ENCODE data around the gene LRRC71. TPM values are rescaled to one million over a fixed set of nuclear protein-coding genes. Genes with fewer than 3 reads are reported as not detected.

The LRRC71 gene
- total and polyA plus RNA-seq, 8 donors: 0.30 to 0.59 TPM; not detected in 6

GRCh38 chr1:156970017-156970416 is 49.6 kb downstream of the LRRC71 start:
- Histone ChIP-seq H3K9me3 (no peaks in the 10 kb centered on the region), H3K4me3 (no peak overlapping the region), H3K27me3 (no peaks in the 10 kb centered on the region), H3K27ac (no peak overlapping the region), H3K36me3 (peaks cover 0 to 34% (median 0%) of the 10 kb centered on the region in 3 donors), H3K4me1 (no peaks in the 10 kb centered on the region)
- no peak for ATAC-seq
- TF ChIP-seq CTCF (IDR thresholded peaks at IDR 0.05): no peak
- DNase-seq: no peak
- 88 to 91% methylated on average over 3 of the region's 3 CpGs for WGBS, 2 donors
- FAIRE-seq: no peak
- intact Hi-C loops (cut with DNase I): no loop called here

GRCh38 chr1:156973417-156973816 is 53.0 kb downstream of the LRRC71 start:
- FAIRE-seq (no peak), ATAC-seq (no peak), DNase-seq (no peak)
- Histone ChIP-seq H3K36me3 (peaks cover 0 to 40% (median 13%) of the 10 kb centered on the region in 3 donors), H3K4me1 (no peaks in the 10 kb centered on the region), H3K9me3 (no peaks in the 10 kb centered on the region), H3K27me3 (no peaks in the 10 kb centered on the region), H3K27ac (no peak overlapping the region), H3K4me3 (no peak overlapping the region)
- 95% methylated on average over 2 of the region's 2 CpGs for WGBS, 2 donors
- TF ChIP-seq CTCF (IDR thresholded peaks at IDR 0.05): no peak
- intact Hi-C loops (cut with DNase I): no loop called here

- Histone ChIP-seq H3K4me3 (no peak overlapping the region), H3K27ac (no peak overlapping the region), H3K9me3 (no peaks in the 10 kb centered on the region), H3K27me3 (no peaks in the 10 kb centered on the region), H3K36me3 (peaks cover 0 to 39% (median 13%) of the 10 kb centered on the region in 3 donors), H3K4me1 (no peaks in the 10 kb centered on the region)
- ATAC-seq: no peak
- WGBS, 2 donors: 83 to 85% methylated on average over 2 of the region's 2 CpGs
- TF ChIP-seq CTCF (IDR thresholded peaks at IDR 0.05): no peak
- no peak for FAIRE-seq
- intact Hi-C loops (cut with DNase I): no loop called here
- no peak for DNase-seq
Observed at GRCh38 chr1:156975084-156975483, 54.7 kb downstream of the LRRC71 start.

- H3K36me3 ChIP-seq: peaks cover 0 to 24% (median 20%) of the 10 kb centered on the region in 3 donors
Observed at GRCh38 chr1:156980551-156980950, 60.1 kb downstream of the LRRC71 start.

More at GRCh38 chr1:156980551-156980950, 60.1 kb downstream of the LRRC71 start:
- peak in 2 of 4 donors; percentile 45 to 53 for ATAC-seq
- TF ChIP-seq CTCF (IDR thresholded peaks at IDR 0.05): no peak
- no peaks in the 10 kb centered on the region for H3K9me3 ChIP-seq
- H3K4me1 ChIP-seq: no peaks in the 10 kb centered on the region
- H3K27me3 ChIP-seq: no peaks in the 10 kb centered on the region
- intact Hi-C loops (cut with DNase I): no loop called here
- DNase-seq: no peak
- H3K4me3 ChIP-seq: no peak overlapping the region
- no peak overlapping the region for H3K27ac ChIP-seq
- WGBS, 2 donors: 7 to 8% methylated on average over 4 of the region's 4 CpGs
- FAIRE-seq: no peak

Small RNA genes within 50 kb of the gene (microRNA-seq; reads per million reads assigned to microRNA genes)
- gene MIR765: 0.39 to 0.59 reads per million in 2 donors

Other genes starting within 250 kb of the LRRC71 start
- 1 to 10 TPM; 1.1 to 7.6 (median 3.4) TPM for gene NES, start 243.2 kb upstream of the LRRC71 start, total RNA-seq
- 1 to 10 TPM; 3.5 to 7.0 TPM for gene NES, start 243.2 kb upstream of the LRRC71 start, polyA plus RNA-seq
- gene CRABP2, start 215.0 kb upstream of the LRRC71 start, total RNA-seq: 1 to 10 TPM in 3 of 6 donors, under 1 TPM in 3; 0.38 to 5.0 (median 1.2) TPM
- gene CRABP2, start 215.0 kb upstream of the LRRC71 start, polyA plus RNA-seq: 1 to 10 TPM; 3.3 to 4.0 TPM
- gene METTL25B, start 192.2 kb upstream of the LRRC71 start, total RNA-seq: 10 to 100 TPM; 16.8 to 22.6 (median 18.2) TPM
- gene METTL25B, start 192.2 kb upstream of the LRRC71 start, polyA plus RNA-seq: 10 to 100 TPM; 56.0 to 64.9 TPM
- gene ISG20L2, start 191.9 kb upstream of the LRRC71 start, total RNA-seq: 10 to 100 TPM in 3 of 6 donors, 1 to 10 TPM in 3; 7.7 to 13.2 (median 9.6) TPM
- 1 to 10 TPM; 5.2 to 8.8 TPM for gene ISG20L2, start 191.9 kb upstream of the LRRC71 start, polyA plus RNA-seq
- gene MRPL24, start 179.5 kb upstream of the LRRC71 start, total RNA-seq: 10 to 100 TPM; 39.8 to 57.8 (median 43.6) TPM
- 10 to 100 TPM; 64.5 to 68.6 TPM for gene MRPL24, start 179.5 kb upstream of the LRRC71 start, polyA plus RNA-seq
- gene HDGF, start 169.0 kb upstream of the LRRC71 start, total RNA-seq: 100 to 1,000 TPM in 1 of 6 donors, 10 to 100 TPM in 5; 43.5 to 112 (median 64.2) TPM
- 10 to 100 TPM; 58.5 to 87.4 TPM for gene HDGF, start 169.0 kb upstream of the LRRC71 start, polyA plus RNA-seq
- gene PRCC, start 153.1 kb upstream of the LRRC71 start, total RNA-seq: 10 to 100 TPM; 18.5 to 34.7 (median 20.3) TPM
- gene PRCC, start 153.1 kb upstream of the LRRC71 start, polyA plus RNA-seq: 10 to 100 TPM; 31.4 to 41.6 TPM
- 1 to 10 TPM in 2 of 6 donors, under 1 TPM in 4; 0.16 to 1.5 (median 0.71) TPM for gene SH2D2A, start 103.8 kb upstream of the LRRC71 start, total RNA-seq
- 1 to 10 TPM in 1 of 2 donors, under 1 TPM in 1; 0.40 to 1.3 TPM for gene SH2D2A, start 103.8 kb upstream of the LRRC71 start, polyA plus RNA-seq
- gene INSRR, start 61.5 kb upstream of the LRRC71 start, total RNA-seq: under 1 TPM; 0.03 to 0.47 (median 0.09) TPM
- under 1 TPM; 0.94 to 0.99 TPM for gene INSRR, start 61.5 kb upstream of the LRRC71 start, polyA plus RNA-seq
- gene NTRK1, start 59.8 kb upstream of the LRRC71 start, total RNA-seq: under 1 TPM; 0.20 to 0.79 (median 0.35) TPM
- gene NTRK1, start 59.8 kb upstream of the LRRC71 start, polyA plus RNA-seq: 1 to 10 TPM in 1 of 2 donors, under 1 TPM in 1; 0.99 to 1.1 TPM
- 1 to 10 TPM; 1.7 to 5.6 (median 2.8) TPM for gene PEAR1, start 26.9 kb upstream of the LRRC71 start, total RNA-seq
- gene PEAR1, start 26.9 kb upstream of the LRRC71 start, polyA plus RNA-seq: 1 to 10 TPM; 6.6 to 7.1 TPM
- gene ARHGEF11, start 125.1 kb downstream of the LRRC71 start, total RNA-seq: 10 to 100 TPM in 4 of 6 donors, 1 to 10 TPM in 2; 9.1 to 21.0 (median 11.7) TPM
- 10 to 100 TPM; 11.4 to 15.1 TPM for gene ARHGEF11, start 125.1 kb downstream of the LRRC71 start, polyA plus RNA-seq
- not detected for gene ETV3L, start 179.2 kb downstream of the LRRC71 start, total RNA-seq
- under 1 TPM in 1 of 2 donors, not detected in 1; 0.14 TPM for gene ETV3L, start 179.2 kb downstream of the LRRC71 start, polyA plus RNA-seq
- gene ETV3, start 217.8 kb downstream of the LRRC71 start, total RNA-seq: 10 to 100 TPM in 1 of 6 donors, 1 to 10 TPM in 5; 6.4 to 12.9 (median 8.3) TPM
- gene ETV3, start 217.8 kb downstream of the LRRC71 start, polyA plus RNA-seq: 1 to 10 TPM; 2.9 to 3.5 TPM

Data from pancreas (tissue), 10 donors.